ENCODE data around the gene STPG2.

The STPG2 gene

DNA sequence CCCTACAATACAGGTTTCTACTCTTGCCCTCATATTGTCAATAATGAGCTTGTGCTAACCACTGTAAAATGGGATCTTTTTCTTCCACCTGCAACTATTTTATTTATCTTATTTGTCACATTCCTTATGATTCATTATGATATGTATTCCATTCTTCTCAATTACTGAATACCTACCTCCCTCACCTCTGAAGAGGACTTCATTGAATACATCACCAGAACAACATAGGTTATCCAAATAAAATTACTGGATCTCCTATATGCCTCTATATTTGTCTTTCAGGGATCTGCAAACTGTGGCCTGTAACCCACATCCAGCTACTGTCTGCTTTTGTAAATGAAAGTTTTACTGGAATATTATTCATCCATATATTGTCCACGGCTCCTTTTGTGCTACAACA, 41.3 kb downstream of the STPG2 start:
- H3K27ac ChIP-seq (ENCODE audit: insufficient read depth, low read length, poor library complexity, severe bottlenecking), result no peak overlapping the region

DNA sequence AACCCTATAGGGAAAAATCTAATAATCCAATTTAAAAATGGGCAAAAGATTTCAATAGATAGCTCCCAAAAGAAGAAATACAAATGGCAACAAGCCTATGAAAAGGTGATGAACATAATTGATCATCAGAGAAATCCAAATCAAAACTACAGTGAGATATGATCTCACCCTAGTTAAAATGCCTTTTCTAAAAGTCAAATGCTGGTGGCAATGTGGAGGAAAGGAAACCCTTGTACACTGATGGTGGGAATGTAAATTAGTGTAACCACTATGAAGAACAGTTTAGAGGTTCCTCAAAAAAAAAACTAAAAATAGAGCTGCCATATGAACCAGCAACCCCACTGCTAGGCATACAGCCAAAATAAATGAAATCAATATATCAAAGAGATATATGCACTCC, 44.5 kb downstream of the STPG2 start:
- H3K4me3 ChIP-seq (ENCODE audit: insufficient read depth, low read depth, low read length, poor library complexity, severe bottlenecking), result no peak overlapping the region
- no peaks in the 10 kb centered on the region for H3K4me1 ChIP-seq (ENCODE audit: control insufficient read depth, insufficient read depth, low read length, poor library complexity, severe bottlenecking)
- no peaks in the 10 kb centered on the region for H3K27me3 ChIP-seq (replicated peaks; ENCODE audit: control insufficient read depth, insufficient read depth, low read length, poor library complexity, severe bottlenecking)
- no peaks in the 10 kb centered on the region for H3K36me3 ChIP-seq (ENCODE audit: control insufficient read depth, insufficient read depth, low read length)
- H3K9me3 ChIP-seq (ENCODE audit: control insufficient read depth, low read length), result no peaks in the 10 kb centered on the region
- H3K27ac ChIP-seq (ENCODE audit: insufficient read depth, low read length, poor library complexity, severe bottlenecking), result no peak overlapping the region
- no peak for DNase-seq

More for the DNA sequence above, 41.3 kb downstream of the STPG2 start:
- Histone ChIP-seq H3K4me1 (ENCODE audit: control insufficient read depth, insufficient read depth, low read length, poor library complexity, severe bottlenecking) (no peaks in the 10 kb centered on the region), H3K27me3 (replicated peaks; ENCODE audit: control insufficient read depth, insufficient read depth, low read length, poor library complexity, severe bottlenecking) (no peaks in the 10 kb centered on the region), H3K36me3 (ENCODE audit: control insufficient read depth, insufficient read depth, low read length) (no peaks in the 10 kb centered on the region), H3K9me3 (ENCODE audit: control insufficient read depth, low read length) (no peaks in the 10 kb centered on the region), H3K4me3 (ENCODE audit: insufficient read depth, low read depth, low read length, poor library complexity, severe bottlenecking) (no peak overlapping the region)
- DNase-seq, result no peak

DNA sequence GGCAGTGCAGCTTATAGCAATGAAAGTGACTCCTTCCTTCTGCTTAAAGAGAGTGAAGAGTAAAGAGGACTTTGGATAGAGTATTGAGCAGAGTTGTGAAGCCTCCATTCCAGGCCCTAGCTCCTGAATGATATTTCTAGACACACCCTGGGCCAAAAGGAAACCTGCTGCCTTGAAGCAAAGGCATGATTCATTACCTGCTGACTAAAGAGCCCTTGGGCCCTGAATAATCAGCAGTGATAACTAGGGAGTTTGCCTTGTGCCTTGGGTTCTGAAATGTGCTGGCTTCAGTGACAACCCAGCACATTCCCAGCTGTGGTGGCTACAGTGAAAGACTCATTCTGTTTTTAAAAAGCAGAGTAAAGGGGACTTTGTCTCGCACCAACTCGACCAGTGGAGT, 49.2 kb downstream of the STPG2 start:
- Histone ChIP-seq H3K9me3 (ENCODE audit: control insufficient read depth, low read length) (no peaks in the 10 kb centered on the region), H3K36me3 (ENCODE audit: control insufficient read depth, insufficient read depth, low read length) (no peaks in the 10 kb centered on the region), H3K4me1 (ENCODE audit: control insufficient read depth, insufficient read depth, low read length, poor library complexity, severe bottlenecking) (no peaks in the 10 kb centered on the region), H3K4me3 (ENCODE audit: insufficient read depth, low read depth, low read length, poor library complexity, severe bottlenecking) (no peak overlapping the region), H3K27ac (ENCODE audit: insufficient read depth, low read length, poor library complexity, severe bottlenecking) (no peak overlapping the region), H3K27me3 (replicated peaks; ENCODE audit: control insufficient read depth, insufficient read depth, low read length, poor library complexity, severe bottlenecking) (no peaks in the 10 kb centered on the region)
- DNase-seq, result no peak

DNA sequence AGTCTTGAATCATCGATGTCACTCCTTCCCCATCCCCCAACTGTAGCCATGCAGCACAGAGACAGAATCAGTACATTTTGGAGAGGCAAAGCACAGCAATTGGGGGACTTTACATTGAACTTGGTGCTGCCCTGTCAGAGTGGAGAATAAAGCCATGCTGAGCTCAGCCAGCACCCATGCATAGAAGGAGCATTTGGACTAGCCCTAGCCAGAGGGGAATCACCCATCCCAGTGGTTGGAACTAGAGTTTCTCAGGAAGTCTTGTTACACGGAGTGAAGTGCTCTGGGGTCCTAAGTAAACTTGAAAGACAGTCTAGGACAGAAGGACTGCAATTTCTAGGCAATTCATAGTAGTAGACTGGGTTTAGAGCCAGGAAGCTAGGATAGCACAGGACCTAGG, 49.6 kb downstream of the STPG2 start:
- H3K27me3 ChIP-seq (replicated peaks; ENCODE audit: control insufficient read depth, insufficient read depth, low read length, poor library complexity, severe bottlenecking), result no peaks in the 10 kb centered on the region
- no peak overlapping the region for H3K27ac ChIP-seq (ENCODE audit: insufficient read depth, low read length, poor library complexity, severe bottlenecking)
- H3K4me3 ChIP-seq (ENCODE audit: insufficient read depth, low read depth, low read length, poor library complexity, severe bottlenecking), result no peak overlapping the region
- no peaks in the 10 kb centered on the region for H3K36me3 ChIP-seq (ENCODE audit: control insufficient read depth, insufficient read depth, low read length)
- no peak for DNase-seq
- no peaks in the 10 kb centered on the region for H3K4me1 ChIP-seq (ENCODE audit: control insufficient read depth, insufficient read depth, low read length, poor library complexity, severe bottlenecking)
- H3K9me3 ChIP-seq (ENCODE audit: control insufficient read depth, low read length), result no peaks in the 10 kb centered on the region

DNA sequence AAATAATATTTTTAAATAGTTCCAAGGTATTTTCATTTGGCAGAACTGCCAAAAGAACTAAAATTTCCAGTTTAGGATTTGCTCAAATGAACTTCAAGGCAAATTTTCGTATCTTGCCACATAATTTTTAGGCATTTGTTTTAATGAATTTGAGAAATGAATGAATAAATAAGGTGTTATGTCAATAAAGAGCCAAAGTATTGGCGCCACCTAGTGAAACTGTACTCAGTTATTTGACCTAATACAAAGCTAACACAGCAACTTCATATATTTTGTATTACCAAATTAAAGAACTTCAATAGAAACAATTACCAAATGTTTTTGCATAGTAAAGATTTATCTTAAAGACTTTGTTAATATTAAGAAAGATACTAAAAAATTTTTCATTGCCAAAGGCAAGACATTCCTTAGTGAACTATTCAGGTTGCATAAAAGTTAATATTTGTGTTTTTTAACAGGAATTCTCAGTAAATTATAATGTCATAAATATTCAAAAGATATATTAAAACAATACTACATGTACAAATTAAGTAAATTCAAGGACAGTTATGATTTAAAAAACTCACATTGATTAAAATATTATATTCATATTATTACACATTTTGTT, 50.3 kb downstream of the STPG2 start:
- H3K9me3 ChIP-seq (ENCODE audit: control insufficient read depth, low read length), result no peaks in the 10 kb centered on the region
- H3K4me1 ChIP-seq (ENCODE audit: control insufficient read depth, insufficient read depth, low read length, poor library complexity, severe bottlenecking), result no peaks in the 10 kb centered on the region
- DNase-seq, result no peak
- H3K36me3 ChIP-seq (ENCODE audit: control insufficient read depth, insufficient read depth, low read length), result no peaks in the 10 kb centered on the region
- H3K4me3 ChIP-seq (ENCODE audit: insufficient read depth, low read depth, low read length, poor library complexity, severe bottlenecking), result no peak overlapping the region
- H3K27ac ChIP-seq (ENCODE audit: insufficient read depth, low read length, poor library complexity, severe bottlenecking), result no peak overlapping the region
- H3K27me3 ChIP-seq (replicated peaks; ENCODE audit: control insufficient read depth, insufficient read depth, low read length, poor library complexity, severe bottlenecking), result no peaks in the 10 kb centered on the region

DNA sequence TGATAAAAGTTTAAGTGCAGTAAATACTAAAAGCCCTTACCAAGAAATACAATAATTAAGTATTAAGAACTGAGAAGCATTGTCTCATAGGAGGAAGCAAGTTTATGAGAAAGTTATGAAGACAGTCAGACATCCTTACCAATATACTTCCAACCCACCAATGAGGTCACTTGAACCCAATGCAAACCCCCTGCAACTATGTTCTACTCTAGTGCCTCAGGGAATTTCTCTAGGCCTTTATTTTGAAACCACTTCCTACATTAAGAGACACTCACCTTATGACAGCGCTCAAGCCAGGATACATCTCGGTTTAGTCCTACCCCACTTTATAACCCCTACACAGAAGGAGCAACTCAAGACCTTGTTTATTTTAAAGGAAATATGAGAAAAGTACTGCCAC, 61.3 kb downstream of the STPG2 start:
- no peak overlapping the region for H3K27ac ChIP-seq (ENCODE audit: insufficient read depth, low read length, poor library complexity, severe bottlenecking)
- no peaks in the 10 kb centered on the region for H3K9me3 ChIP-seq (ENCODE audit: control insufficient read depth, low read length)
- no peaks in the 10 kb centered on the region for H3K4me1 ChIP-seq (ENCODE audit: control insufficient read depth, insufficient read depth, low read length, poor library complexity, severe bottlenecking)
- no peaks in the 10 kb centered on the region for H3K27me3 ChIP-seq (replicated peaks; ENCODE audit: control insufficient read depth, insufficient read depth, low read length, poor library complexity, severe bottlenecking)
- no peak overlapping the region for H3K4me3 ChIP-seq (ENCODE audit: insufficient read depth, low read depth, low read length, poor library complexity, severe bottlenecking)
- DNase-seq, result no peak
- H3K36me3 ChIP-seq (ENCODE audit: control insufficient read depth, insufficient read depth, low read length), result no peaks in the 10 kb centered on the region

DNA sequence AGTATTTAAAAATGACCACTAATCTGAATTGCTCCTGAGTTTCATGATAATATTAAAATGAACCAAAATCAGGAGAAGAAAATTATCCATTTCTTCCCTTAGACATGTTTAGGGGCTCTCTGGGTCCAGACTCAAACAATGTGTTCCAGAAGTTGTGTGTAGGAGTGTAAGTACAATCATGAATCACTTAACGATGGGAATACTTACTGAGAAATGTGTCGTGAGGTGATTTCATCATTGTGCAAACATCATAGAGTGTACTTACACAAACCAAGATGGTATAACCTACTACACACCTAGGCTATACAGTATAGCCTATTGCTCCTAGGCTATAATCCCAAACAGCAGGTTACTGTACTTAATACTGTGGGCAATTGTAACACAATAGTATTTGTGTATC, 74.8 kb downstream of the STPG2 start:
- no peak overlapping the region for H3K27ac ChIP-seq (ENCODE audit: insufficient read depth, low read length, poor library complexity, severe bottlenecking)
- H3K9me3 ChIP-seq (ENCODE audit: control insufficient read depth, low read length), result no peaks in the 10 kb centered on the region

DNA sequence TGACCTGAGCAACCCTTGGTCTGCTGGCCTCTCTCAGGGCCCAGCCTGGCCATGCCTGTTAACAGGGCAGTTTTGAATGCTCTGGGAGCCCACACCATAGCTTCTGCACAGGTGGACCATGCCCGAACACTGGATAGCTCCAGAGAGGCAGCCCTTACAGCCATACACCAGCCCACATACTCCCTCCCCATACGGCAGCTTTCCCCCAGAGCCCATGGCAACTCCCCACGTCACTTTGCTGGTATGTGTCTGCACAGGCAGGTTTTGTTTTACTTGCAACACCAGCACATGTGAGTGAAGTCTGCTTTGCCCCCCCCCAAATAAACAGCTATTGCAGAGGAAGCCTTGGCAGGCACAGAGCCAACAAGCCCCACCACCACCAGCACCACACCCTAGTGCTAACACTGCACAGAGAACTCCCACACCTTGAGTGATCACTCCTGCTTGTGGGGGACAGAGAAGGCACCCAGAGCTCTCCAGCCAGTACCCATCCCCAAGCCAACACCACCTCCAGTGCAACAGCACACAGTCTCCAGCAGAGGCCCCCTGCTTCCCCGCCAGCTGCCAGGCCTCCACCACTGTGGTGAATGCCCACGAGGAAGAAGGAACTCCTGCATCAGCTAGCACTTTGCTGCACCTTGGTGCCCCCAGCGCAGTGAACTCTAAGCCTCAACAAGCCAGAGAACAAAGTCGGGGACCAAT, 87.3 kb downstream of the STPG2 start:
- no peak overlapping the region for H3K4me3 ChIP-seq (ENCODE audit: insufficient read depth, low read depth, low read length, poor library complexity, severe bottlenecking)
- H3K27ac ChIP-seq (ENCODE audit: insufficient read depth, low read length, poor library complexity, severe bottlenecking), result no peak overlapping the region
- H3K36me3 ChIP-seq (ENCODE audit: control insufficient read depth, insufficient read depth, low read length), result no peaks in the 10 kb centered on the region
- no peaks in the 10 kb centered on the region for H3K27me3 ChIP-seq (replicated peaks; ENCODE audit: control insufficient read depth, insufficient read depth, low read length, poor library complexity, severe bottlenecking)
- no peak for DNase-seq
- H3K9me3 ChIP-seq (ENCODE audit: control insufficient read depth, low read length), result no peaks in the 10 kb centered on the region
- H3K4me1 ChIP-seq (ENCODE audit: control insufficient read depth, insufficient read depth, low read length, poor library complexity, severe bottlenecking), result no peaks in the 10 kb centered on the region

More for the DNA sequence above, 74.8 kb downstream of the STPG2 start:
- Histone ChIP-seq H3K36me3 (ENCODE audit: control insufficient read depth, insufficient read depth, low read length) (no peaks in the 10 kb centered on the region), H3K4me1 (ENCODE audit: control insufficient read depth, insufficient read depth, low read length, poor library complexity, severe bottlenecking) (no peaks in the 10 kb centered on the region), H3K27me3 (replicated peaks; ENCODE audit: control insufficient read depth, insufficient read depth, low read length, poor library complexity, severe bottlenecking) (no peaks in the 10 kb centered on the region), H3K4me3 (ENCODE audit: insufficient read depth, low read depth, low read length, poor library complexity, severe bottlenecking) (no peak overlapping the region)
- no peak for DNase-seq

DNA sequence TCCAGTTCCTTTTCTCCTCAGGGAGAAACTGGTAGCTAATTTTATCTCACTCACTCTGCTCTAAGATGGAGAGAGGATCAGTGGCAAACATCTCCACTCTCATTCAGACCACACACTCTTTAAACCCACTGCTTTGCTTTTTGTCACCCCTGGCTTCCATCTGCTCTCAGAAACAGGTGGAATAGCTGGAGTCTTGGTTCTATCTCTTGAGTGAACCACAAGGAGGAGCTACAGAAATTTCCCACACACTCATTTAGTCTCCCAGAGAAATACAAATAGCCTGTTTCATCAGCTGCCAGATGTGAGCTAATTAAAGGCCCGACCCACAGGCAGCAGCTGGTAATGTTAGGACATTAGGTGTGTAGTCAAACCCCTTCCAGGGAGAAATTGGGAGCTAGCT, 96.6 kb downstream of the STPG2 start:
- H3K4me3 ChIP-seq (ENCODE audit: insufficient read depth, low read depth, low read length, poor library complexity, severe bottlenecking), result no peak overlapping the region
- no peaks in the 10 kb centered on the region for H3K9me3 ChIP-seq (ENCODE audit: control insufficient read depth, low read length)
- DNase-seq, result no peak
- no peaks in the 10 kb centered on the region for H3K4me1 ChIP-seq (ENCODE audit: control insufficient read depth, insufficient read depth, low read length, poor library complexity, severe bottlenecking)
- no peaks in the 10 kb centered on the region for H3K36me3 ChIP-seq (ENCODE audit: control insufficient read depth, insufficient read depth, low read length)
- H3K27ac ChIP-seq (ENCODE audit: insufficient read depth, low read length, poor library complexity, severe bottlenecking), result no peak overlapping the region
- H3K27me3 ChIP-seq (replicated peaks; ENCODE audit: control insufficient read depth, insufficient read depth, low read length, poor library complexity, severe bottlenecking), result no peaks in the 10 kb centered on the region

DNA sequence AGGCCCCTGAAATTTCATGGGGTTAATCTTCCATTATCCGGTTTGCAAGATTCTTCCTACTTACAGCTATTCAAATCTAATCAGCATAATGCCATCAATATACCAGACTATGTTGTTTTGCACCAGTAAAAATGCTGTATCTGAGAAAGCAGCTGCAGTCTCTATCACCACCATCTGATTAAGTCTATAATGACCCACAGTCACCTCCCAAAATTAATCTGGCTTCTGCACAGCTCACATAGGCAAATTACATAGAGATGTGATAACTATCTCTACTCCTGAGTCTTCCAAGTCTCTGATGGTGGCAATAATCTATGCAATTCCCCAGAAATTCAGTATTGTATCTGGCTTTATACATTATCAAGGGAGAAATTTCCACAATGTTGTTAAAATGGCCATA, 113.2 kb downstream of the STPG2 start:
- H3K4me1 ChIP-seq (ENCODE audit: control insufficient read depth, insufficient read depth, low read length, poor library complexity, severe bottlenecking), result no peaks in the 10 kb centered on the region
- DNase-seq, result no peak
- H3K4me3 ChIP-seq (ENCODE audit: insufficient read depth, low read depth, low read length, poor library complexity, severe bottlenecking), result no peak overlapping the region
- H3K36me3 ChIP-seq (ENCODE audit: control insufficient read depth, insufficient read depth, low read length), result no peaks in the 10 kb centered on the region
- H3K27ac ChIP-seq (ENCODE audit: insufficient read depth, low read length, poor library complexity, severe bottlenecking), result no peak overlapping the region
- H3K9me3 ChIP-seq (ENCODE audit: control insufficient read depth, low read length), result no peaks in the 10 kb centered on the region
- H3K27me3 ChIP-seq (replicated peaks; ENCODE audit: control insufficient read depth, insufficient read depth, low read length, poor library complexity, severe bottlenecking), result no peaks in the 10 kb centered on the region
